HUES6 (cell line): ENCODE results near the gene CTAGE9.
"Not testable (repeated sequence)": the region's sequence is repeated elsewhere in the genome, so short reads cannot be mapped to it uniquely, and the experiment has no call there.

Experiments
- H3K27ac ChIP-seq: 2 replicates; pipeline ENCODE4 v1.7.0; 2013; ENCODE audit warnings: low read depth, mild to moderate bottlenecking, low read length, inconsistent platforms
- H3K27me3 ChIP-seq: 2 replicates; pipeline ENCODE4 v1.6.1; 2013; ENCODE audit warnings: low read length; ENCODE audit not compliant: control insufficient read depth, insufficient read depth
- H3K36me3 ChIP-seq: 2 replicates; pipeline ENCODE4 v1.6.1; 2013; ENCODE audit warnings: low read length; ENCODE audit not compliant: control insufficient read depth, insufficient read depth
- H3K4me1 ChIP-seq: 2 replicates; pipeline ENCODE4 v1.6.1; 2013; ENCODE audit warnings: low read length; ENCODE audit not compliant: control insufficient read depth, insufficient read depth
- H3K4me3 ChIP-seq: 2 replicates; pipeline ENCODE4 v1.5.1; 2013; ENCODE audit warnings: low read depth, low read length
- H3K9ac ChIP-seq: one replicate; pipeline ENCODE4 v1.6.1; 2013; ENCODE audit warnings: mild to moderate bottlenecking, low read length
- H3K9me3 ChIP-seq: 2 replicates; pipeline ENCODE4 v1.6.1; 2013; ENCODE audit warnings: low read depth, low read length; ENCODE audit not compliant: control insufficient read depth, insufficient read depth

Gene CTAGE9

GRCh38 chr6:131710917-131711316 lies at the start of gene CTAGE9:
CTAGE9 (minus strand) TSS chr6:131711017; CDS start chr6:131711017, 0 bp downstream.
- not testable (repeated sequence) for H3K27me3 ChIP-seq, H3K4me1 ChIP-seq, H3K36me3 ChIP-seq, H3K9ac ChIP-seq, H3K9me3 ChIP-seq, H3K27ac ChIP-seq, H3K4me3 ChIP-seq

- Histone ChIP-seq H3K9ac (no peak overlapping the region), H3K27me3 (no peaks in the 10 kb centered on the region), H3K4me3 (no peak overlapping the region), H3K36me3 (no peaks in the 10 kb centered on the region), H3K9me3 (no peaks in the 10 kb centered on the region), H3K4me1 (no peaks in the 10 kb centered on the region), H3K27ac (no peak overlapping the region)
Measured at GRCh38 chr6:131758920-131759319, 48.1 kb upstream of the CTAGE9 start.

- H3K4me3 ChIP-seq, result no peak overlapping the region
- H3K9ac ChIP-seq, result no peak overlapping the region
- H3K27ac ChIP-seq, result no peak overlapping the region
- H3K9me3 ChIP-seq, result no peaks in the 10 kb centered on the region
- H3K36me3 ChIP-seq, result no peaks in the 10 kb centered on the region
- no peaks in the 10 kb centered on the region for H3K27me3 ChIP-seq
- no peaks in the 10 kb centered on the region for H3K4me1 ChIP-seq
Measured at GRCh38 chr6:131756039-131756438, 45.2 kb upstream of the CTAGE9 start.

GRCh38 chr6:131755597-131755996 lies 44.8 kb upstream of the CTAGE9 start:
- Histone ChIP-seq H3K9me3 (no peaks in the 10 kb centered on the region), H3K27me3 (no peaks in the 10 kb centered on the region), H3K4me3 (no peak overlapping the region), H3K27ac (no peak overlapping the region), H3K9ac (no peak overlapping the region), H3K36me3 (no peaks in the 10 kb centered on the region), H3K4me1 (no peaks in the 10 kb centered on the region)

GRCh38 chr6:131754715-131755567 lies 44.1 kb upstream of the CTAGE9 start:
- H3K4me3 ChIP-seq, result no peak overlapping the region
- H3K9ac ChIP-seq, result no peak overlapping the region
- H3K27me3 ChIP-seq, result no peaks in the 10 kb centered on the region
- no peaks in the 10 kb centered on the region for H3K9me3 ChIP-seq
- H3K27ac ChIP-seq, result no peak overlapping the region
- no peaks in the 10 kb centered on the region for H3K36me3 ChIP-seq
- H3K4me1 ChIP-seq, result no peaks in the 10 kb centered on the region

- Histone ChIP-seq H3K9me3 (no peaks in the 10 kb centered on the region), H3K27ac (no peak overlapping the region), H3K4me1 (no peaks in the 10 kb centered on the region), H3K4me3 (no peak overlapping the region), H3K36me3 (no peaks in the 10 kb centered on the region), H3K27me3 (no peaks in the 10 kb centered on the region), H3K9ac (no peak overlapping the region)
Measured at GRCh38 chr6:131754088-131754487, 43.3 kb upstream of the CTAGE9 start.

GRCh38 chr6:131751012-131751715 lies 40.3 kb upstream of the CTAGE9 start:
- not testable (repeated sequence) for H3K4me1 ChIP-seq, H3K27ac ChIP-seq, H3K9ac ChIP-seq, H3K27me3 ChIP-seq, H3K4me3 ChIP-seq, H3K9me3 ChIP-seq, H3K36me3 ChIP-seq

GRCh38 chr6:131749023-131749422 lies 38.2 kb upstream of the CTAGE9 start:
- H3K9ac ChIP-seq, result no peak overlapping the region
- H3K9me3 ChIP-seq, result no peaks in the 10 kb centered on the region
- peaks cover 15% of the 10 kb centered on the region for H3K4me1 ChIP-seq
- H3K4me3 ChIP-seq, result no peak overlapping the region
- H3K27ac ChIP-seq, result no peak overlapping the region
- H3K27me3 ChIP-seq, result no peaks in the 10 kb centered on the region
- no peaks in the 10 kb centered on the region for H3K36me3 ChIP-seq

- Histone ChIP-seq H3K9ac (no peak overlapping the region), H3K27me3 (no peaks in the 10 kb centered on the region), H3K9me3 (no peaks in the 10 kb centered on the region), H3K4me3 (no peak overlapping the region), H3K36me3 (no peaks in the 10 kb centered on the region), H3K4me1 (peaks cover 18% of the 10 kb centered on the region), H3K27ac (no peak overlapping the region)
Measured at GRCh38 chr6:131747821-131748353, 37.1 kb upstream of the CTAGE9 start.

GRCh38 chr6:131745476-131745875 lies 34.7 kb upstream of the CTAGE9 start:
- no peaks in the 10 kb centered on the region for H3K9me3 ChIP-seq
- H3K4me3 ChIP-seq, result no peak overlapping the region

More at GRCh38 chr6:131745476-131745875, 34.7 kb upstream of the CTAGE9 start:
- H3K27me3 ChIP-seq, result no peaks in the 10 kb centered on the region
- peaks cover 18% of the 10 kb centered on the region for H3K4me1 ChIP-seq
- H3K36me3 ChIP-seq, result no peaks in the 10 kb centered on the region
- H3K9ac ChIP-seq, result no peak overlapping the region
- H3K27ac ChIP-seq, result no peak overlapping the region
